ENCODE results near the gene ATP5PB.

DNA sequence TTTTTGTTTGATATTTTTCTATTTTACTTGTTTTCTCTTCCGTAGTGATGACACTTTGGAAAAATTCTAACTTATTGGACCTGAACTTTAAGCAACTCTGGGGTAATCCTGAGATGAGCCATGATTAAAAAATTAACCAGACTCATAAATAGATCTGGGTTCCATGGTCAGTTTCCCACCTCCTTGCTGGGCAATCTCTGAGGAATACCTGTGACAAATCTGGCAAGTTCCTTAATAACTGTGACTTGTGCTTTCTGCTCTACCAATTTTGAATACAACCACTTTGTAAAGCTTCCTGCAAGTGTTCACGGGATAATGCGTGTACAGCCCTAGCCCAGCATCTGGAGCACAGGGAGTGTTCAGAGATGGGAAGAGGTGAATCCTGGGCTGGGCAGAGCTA is 25.0 kb upstream of the ATP5PB start:
- TF ChIP-seq EZH2 (IDR thresholded peaks at IDR 0.05) (no peak), POLR2AphosphoS5 (IDR thresholded peaks at IDR 0.05; ENCODE audit: borderline replicate concordance, low read depth, low read length) (no peak), FOXP2 (optimal IDR thresholded peaks at IDR 0.05; ENCODE audit: control extremely low read depth, extremely low read length, insufficient read depth) (no peak)

Data from SK-N-MC (cell line).